GM10266 (cell line): Measurements from ENCODE around the gene SLC6A3.
A peak's percentile ranks its signal among the peaks of the same experiment; 100 is the strongest.

Source experiments
- DNase-seq: peaks from one replicate; pipeline ENCODE4 v3.0.0; 2012; ENCODE audit errors: extremely low spot score
- CTCF ChIP-seq: IDR thresholded peaks from 2 replicates; pipeline ENCODE4 v1.5.1; 2012; ENCODE audit warnings: mild to moderate bottlenecking, low read depth; ENCODE audit not compliant: control insufficient read depth, insufficient read depth; ENCODE audit errors: missing control alignments

Gene SLC6A3

DNA sequence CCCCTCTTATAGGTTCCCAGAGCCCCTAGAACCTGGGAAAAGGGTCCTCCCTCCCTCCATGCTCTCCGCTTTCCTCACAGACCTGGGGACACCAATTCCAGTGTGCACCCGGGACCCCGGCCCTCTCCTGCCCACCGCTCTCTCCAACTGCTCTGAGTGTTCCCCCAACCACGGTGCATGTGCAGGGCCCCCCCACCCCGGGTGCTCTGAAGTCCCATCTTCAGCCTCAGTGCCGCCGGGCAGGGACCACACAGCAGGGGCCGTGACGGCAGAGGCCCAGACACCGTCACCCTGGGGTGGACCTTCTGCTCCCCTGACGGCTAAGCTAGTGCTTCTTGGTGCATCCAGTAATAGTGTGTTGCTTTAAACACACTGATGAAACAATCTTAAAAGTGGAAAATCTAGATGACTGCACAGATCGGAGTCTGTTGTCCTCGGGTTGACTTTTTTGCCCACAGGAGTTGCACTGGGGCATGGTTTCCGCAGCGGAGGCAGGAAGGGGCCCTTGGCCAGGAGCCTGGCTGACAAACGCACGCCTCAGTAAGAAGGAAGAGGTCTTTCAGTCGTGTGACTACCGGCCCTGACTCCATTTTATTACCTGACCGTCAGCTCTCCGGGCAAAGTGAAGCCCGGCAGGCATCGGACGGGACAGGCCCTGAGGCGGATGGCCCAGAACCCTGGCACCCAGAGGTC lies 36.2 kb upstream of the SLC6A3 start:
- DNase-seq: no peak
- no peak for TF ChIP-seq CTCF

DNA sequence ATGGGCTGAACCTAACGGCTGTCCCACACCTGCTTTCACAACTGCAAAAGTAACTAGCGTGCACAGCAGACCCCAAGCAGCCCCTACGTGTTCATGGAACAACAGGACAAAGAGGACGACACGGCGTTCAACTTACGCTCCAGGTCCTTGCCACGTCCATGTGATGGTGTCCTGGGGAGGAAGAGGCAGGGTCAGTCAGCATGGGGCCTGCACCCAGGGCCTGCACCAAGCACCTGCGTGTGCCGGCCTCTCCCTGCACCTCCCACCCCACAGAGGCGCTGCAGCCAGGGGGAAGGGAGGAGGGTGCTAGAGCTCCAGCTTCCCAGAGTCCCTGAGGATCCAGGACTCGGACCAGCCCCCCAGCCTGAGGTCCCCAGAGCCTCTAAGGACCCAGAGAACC lies 35.6 kb upstream of the SLC6A3 start:
- DNase-seq: no peak
- no peak for TF ChIP-seq CTCF

GRCh38 chr5:1480217-1480616 lies 35.0 kb upstream of the SLC6A3 start:
- DNase-seq: no peak

DNA sequence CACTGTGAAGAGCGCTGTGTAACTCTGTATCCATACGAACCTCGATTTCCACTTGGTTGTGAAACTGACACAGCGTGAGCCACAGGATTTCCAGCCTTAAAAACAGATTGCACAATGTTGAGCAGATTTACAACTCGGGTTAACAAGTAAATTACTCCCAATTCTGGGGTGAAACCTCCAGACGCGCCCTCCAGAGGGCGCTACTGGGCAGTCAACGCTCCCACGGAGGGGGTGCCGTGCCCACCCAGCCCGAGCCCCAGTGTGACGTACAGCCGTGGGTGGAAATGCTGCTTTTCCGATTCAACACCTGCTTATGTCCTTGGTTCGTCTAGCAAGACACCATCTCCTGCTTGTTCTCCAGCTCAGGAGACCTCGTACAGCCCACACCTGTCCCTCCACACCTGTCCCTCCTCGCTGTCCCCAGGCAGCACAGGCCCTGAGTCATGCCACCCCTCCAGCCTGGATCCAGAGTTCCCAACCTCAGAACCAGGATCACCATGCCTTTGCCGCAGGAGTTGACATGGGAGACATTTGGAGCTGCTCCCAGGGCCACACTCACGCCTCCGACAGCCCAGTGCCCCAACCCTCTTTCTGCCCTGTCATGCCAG lies 34.4 kb upstream of the SLC6A3 start:
- DNase-seq: peak; percentile 75
- TF ChIP-seq CTCF: peak; percentile 73

More at GRCh38 chr5:1480217-1480616, 35.0 kb upstream of the SLC6A3 start:
- TF ChIP-seq CTCF: no peak

GRCh38 chr5:1479066-1479465 lies 33.8 kb upstream of the SLC6A3 start:
- no peak for DNase-seq
- no peak for TF ChIP-seq CTCF

- DNase-seq: no peak
- TF ChIP-seq CTCF: no peak
Measured at GRCh38 chr5:1478271-1479035, 33.2 kb upstream of the SLC6A3 start.

DNA sequence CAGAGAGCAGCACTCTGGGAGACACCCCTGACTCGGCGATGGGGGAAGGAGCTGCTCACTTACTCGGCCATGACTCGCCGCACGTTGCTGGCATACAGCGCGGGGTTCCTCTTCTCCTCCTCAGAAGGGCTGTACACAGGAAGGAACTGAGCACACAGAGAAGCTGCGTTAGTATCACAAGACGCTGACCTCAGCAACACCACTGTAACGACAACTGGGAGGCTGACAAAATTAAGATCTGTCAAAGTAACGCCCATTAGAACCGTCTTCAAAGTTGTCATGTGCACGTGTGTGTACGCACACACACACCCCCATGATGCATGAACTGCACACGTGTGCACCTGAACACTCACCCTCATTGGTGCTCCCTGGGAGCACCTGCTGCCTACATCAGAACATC lies 32.1 kb upstream of the SLC6A3 start:
- no peak for TF ChIP-seq CTCF
- no peak for DNase-seq
